ENCODE results near the gene ABCF2.

ABCF2 gene

GRCh38 chr7:151212626-151213025 lies 14.4 kb downstream of the ABCF2 start:
- no peak for TF ChIP-seq CTCF (IDR thresholded peaks at IDR 0.05; ENCODE audit: borderline replicate concordance, insufficient read depth, low read depth, low read length)
- no peak overlapping the region for H3K4me3 ChIP-seq (ENCODE audit: low read depth, low read length)

- no peak for TF ChIP-seq CTCF (IDR thresholded peaks at IDR 0.05; ENCODE audit: borderline replicate concordance, insufficient read depth, low read depth, low read length)
- H3K4me3 ChIP-seq (ENCODE audit: low read depth, low read length) = no peak overlapping the region
Observed at GRCh38 chr7:151211155-151211772, 15.7 kb downstream of the ABCF2 start.

- TF ChIP-seq CTCF (IDR thresholded peaks at IDR 0.05; ENCODE audit: borderline replicate concordance, insufficient read depth, low read depth, low read length) = no peak
- no peak within 1 kb of the TSS for H3K4me3 ChIP-seq (ENCODE audit: low read depth, low read length)
Observed at GRCh38 chr7:151210087-151210854, 16.7 kb downstream of the ABCF2 start, which contains the start of gene H2BK1. TSS of gene H2BK1 (minus strand) at chr7:151210488. CDS start at chr7:151210318, 170 bp downstream.

GRCh38 chr7:151209588-151209987 lies 17.4 kb downstream of the ABCF2 start:
- no peak overlapping the region for H3K4me3 ChIP-seq (ENCODE audit: low read depth, low read length)

GRCh38 chr7:151208253-151208862 lies 18.6 kb downstream of the ABCF2 start:
- TF ChIP-seq CTCF (IDR thresholded peaks at IDR 0.05; ENCODE audit: borderline replicate concordance, insufficient read depth, low read depth, low read length) = no peak
- no peak overlapping the region for H3K4me3 ChIP-seq (ENCODE audit: low read depth, low read length)

More at GRCh38 chr7:151209588-151209987, 17.4 kb downstream of the ABCF2 start:
- no peak for TF ChIP-seq CTCF (IDR thresholded peaks at IDR 0.05; ENCODE audit: borderline replicate concordance, insufficient read depth, low read depth, low read length)

GRCh38 chr7:151207804-151208203 lies 19.2 kb downstream of the ABCF2 start:
- no peak for TF ChIP-seq CTCF (IDR thresholded peaks at IDR 0.05; ENCODE audit: borderline replicate concordance, insufficient read depth, low read depth, low read length)
- H3K4me3 ChIP-seq (ENCODE audit: low read depth, low read length) = no peak overlapping the region
